H54 (cell line): ENCODE data around the gene OSTF1.

Source experiments
- DNase-seq: peaks from one replicate; pipeline ENCODE4 v3.0.0; 2011; ENCODE audit warnings: low spot score, mixed read lengths; ENCODE audit not compliant: insufficient read length
- FAIRE-seq: peaks from 3 replicates; lab custom pipeline; 2011; peaks lifted over from hg19 to GRCh38; lab: Jason Lieb, UNC
- POLR2A ChIP-seq: IDR thresholded peaks from 2 replicates; pipeline ENCODE4 v1.6.1; 2011; ENCODE audit warnings: low read depth, mild to moderate bottlenecking, low read length

Gene OSTF1

GRCh38 chr9:75150512-75150911 is 62.2 kb downstream of the OSTF1 start:
- DNase-seq (no peak), FAIRE-seq (peak; percentile 36)
- no peak for TF ChIP-seq POLR2A

- peak; percentile 60 for FAIRE-seq
- no peak for TF ChIP-seq POLR2A
- no peak for DNase-seq
Measured at GRCh38 chr9:75152416-75152815, 64.1 kb downstream of the OSTF1 start.

GRCh38 chr9:75156858-75157257 is 68.5 kb downstream of the OSTF1 start:
- FAIRE-seq = no peak
- no peak for TF ChIP-seq POLR2A
- no peak for DNase-seq

- DNase-seq = no peak
- no peak for TF ChIP-seq POLR2A
- peak; percentile 48 for FAIRE-seq
Measured at GRCh38 chr9:75161116-75161857, 73.0 kb downstream of the OSTF1 start.

GRCh38 chr9:75163764-75164163 is 75.5 kb downstream of the OSTF1 start:
- DNase-seq = no peak
- no peak for TF ChIP-seq POLR2A
- FAIRE-seq = no peak

- no peak for FAIRE-seq
- DNase-seq = no peak
- no peak for TF ChIP-seq POLR2A
Measured at GRCh38 chr9:75164573-75164972, 76.3 kb downstream of the OSTF1 start.

- no peak for DNase-seq
- TF ChIP-seq POLR2A = no peak
- no peak for FAIRE-seq
Measured at GRCh38 chr9:75167281-75167680, 79.0 kb downstream of the OSTF1 start.

- DNase-seq (no peak), FAIRE-seq (peak; percentile 94)
- no peak for TF ChIP-seq POLR2A
Measured at GRCh38 chr9:75168270-75169178, 80.2 kb downstream of the OSTF1 start.

- TF ChIP-seq POLR2A = no peak
- FAIRE-seq (peak; percentile 80), DNase-seq (no peak)
Measured at GRCh38 chr9:75169623-75170022, 81.3 kb downstream of the OSTF1 start.

- no peak for TF ChIP-seq POLR2A
- no peak for DNase-seq
- no peak for FAIRE-seq
Measured at GRCh38 chr9:75170898-75171360, 82.6 kb downstream of the OSTF1 start.

- TF ChIP-seq POLR2A = no peak
- DNase-seq (no peak), FAIRE-seq (no peak)
Measured at GRCh38 chr9:75175395-75175794, 87.1 kb downstream of the OSTF1 start.

- DNase-seq = no peak
- no peak for TF ChIP-seq POLR2A
- no peak for FAIRE-seq
Measured at GRCh38 chr9:75176037-75176436, 87.7 kb downstream of the OSTF1 start.

GRCh38 chr9:75181750-75182149 is 93.4 kb downstream of the OSTF1 start:
- peak; percentile 99 for FAIRE-seq
- peak; percentile 30 for DNase-seq
- no peak for TF ChIP-seq POLR2A

- FAIRE-seq = no peak
- no peak for DNase-seq
- TF ChIP-seq POLR2A = no peak
Measured at GRCh38 chr9:75183306-75183705, 95.0 kb downstream of the OSTF1 start.
